Measurements from ENCODE around the gene SH3RF1. TPM values are rescaled to one million over a fixed set of nuclear protein-coding genes. Genes with fewer than 3 reads are reported as not detected.
A peak's percentile ranks its signal among the peaks of the same experiment; 100 is the strongest.
"Not testable (repeated sequence)": the region's sequence is repeated elsewhere in the genome, so short reads cannot be mapped to it uniquely, and the experiment has no call there.

Gene SH3RF1
- total RNA-seq, 1 donor from 2014 or later, result 13.6 TPM

DNA sequence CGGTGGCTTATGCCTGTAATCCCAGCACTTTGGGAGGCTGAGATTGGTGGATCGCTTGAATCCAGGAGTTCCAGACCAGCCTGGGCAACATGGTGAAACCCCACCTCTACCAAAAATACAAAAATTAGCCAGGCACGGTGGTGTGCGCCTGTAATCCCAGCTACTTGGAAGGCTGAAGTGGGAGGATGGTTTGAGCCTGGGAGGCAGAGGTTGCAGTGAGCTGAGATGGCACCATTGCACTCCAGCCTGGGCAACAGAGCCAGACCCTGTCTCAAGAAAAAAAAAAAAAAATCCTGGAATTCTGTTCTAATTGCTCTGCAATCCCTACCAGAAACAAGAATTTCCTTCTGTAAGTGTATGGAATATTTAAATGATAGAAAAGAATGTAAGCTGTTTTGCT is 67.5 kb downstream of the SH3RF1 start:
- H3K4me3 ChIP-seq (ENCODE audit: low read length in 3 of 3); H3K9ac ChIP-seq (ENCODE audit: low read depth in 1 of 3, low read length in 3 of 3); H3K27ac ChIP-seq (ENCODE audit: low read depth, low read length); H3K27me3 ChIP-seq (ENCODE audit: control insufficient read depth in 3 of 3, insufficient read depth in 3 of 3, low read length in 3 of 3); H3K4me1 ChIP-seq (ENCODE audit: control insufficient read depth in 3 of 3, insufficient read depth in 3 of 3, low read length in 3 of 3); H3K36me3 ChIP-seq (ENCODE audit: control insufficient read depth in 3 of 3, insufficient read depth in 3 of 3, low read length in 3 of 3); H3K9me3 ChIP-seq (ENCODE audit: control insufficient read depth in 3 of 3, low read length in 3 of 3): not testable (repeated sequence)

GRCh38 chr4:169202878-169203277 is 67.9 kb downstream of the SH3RF1 start:
- H3K27me3 ChIP-seq (ENCODE audit: control insufficient read depth in 3 of 3, insufficient read depth in 3 of 3, low read length in 3 of 3), result no peaks in the 10 kb centered on the region
- H3K27ac ChIP-seq (ENCODE audit: low read depth, low read length), result no peak overlapping the region
- peaks cover 0 to 4% (median 0%) of the 10 kb centered on the region in 3 donors for H3K4me1 ChIP-seq (ENCODE audit: control insufficient read depth in 3 of 3, insufficient read depth in 3 of 3, low read length in 3 of 3)

GRCh38 chr4:169202145-169202699 is 68.5 kb downstream of the SH3RF1 start:
- peaks cover 0 to 4% (median 0%) of the 10 kb centered on the region in 3 donors for H3K4me1 ChIP-seq (ENCODE audit: control insufficient read depth in 3 of 3, insufficient read depth in 3 of 3, low read length in 3 of 3)
- no peaks in the 10 kb centered on the region for H3K9me3 ChIP-seq (ENCODE audit: control insufficient read depth in 3 of 3, low read length in 3 of 3)
- H3K36me3 ChIP-seq (ENCODE audit: control insufficient read depth in 3 of 3, insufficient read depth in 3 of 3, low read length in 3 of 3), result no peaks in the 10 kb centered on the region
- H3K4me3 ChIP-seq (ENCODE audit: low read length in 3 of 3), result no peak overlapping the region
- H3K9ac ChIP-seq (ENCODE audit: low read depth in 1 of 3, low read length in 3 of 3), result no peak overlapping the region
- H3K27ac ChIP-seq (ENCODE audit: low read depth, low read length), result peak overlapping the region; percentile 34
- H3K27me3 ChIP-seq (ENCODE audit: control insufficient read depth in 3 of 3, insufficient read depth in 3 of 3, low read length in 3 of 3), result no peaks in the 10 kb centered on the region

More at GRCh38 chr4:169202878-169203277, 67.9 kb downstream of the SH3RF1 start:
- Histone ChIP-seq H3K9me3 (ENCODE audit: control insufficient read depth in 3 of 3, low read length in 3 of 3) (no peaks in the 10 kb centered on the region), H3K4me3 (ENCODE audit: low read length in 3 of 3) (no peak overlapping the region), H3K36me3 (ENCODE audit: control insufficient read depth in 3 of 3, insufficient read depth in 3 of 3, low read length in 3 of 3) (no peaks in the 10 kb centered on the region), H3K9ac (ENCODE audit: low read depth in 1 of 3, low read length in 3 of 3) (no peak overlapping the region)

DNA sequence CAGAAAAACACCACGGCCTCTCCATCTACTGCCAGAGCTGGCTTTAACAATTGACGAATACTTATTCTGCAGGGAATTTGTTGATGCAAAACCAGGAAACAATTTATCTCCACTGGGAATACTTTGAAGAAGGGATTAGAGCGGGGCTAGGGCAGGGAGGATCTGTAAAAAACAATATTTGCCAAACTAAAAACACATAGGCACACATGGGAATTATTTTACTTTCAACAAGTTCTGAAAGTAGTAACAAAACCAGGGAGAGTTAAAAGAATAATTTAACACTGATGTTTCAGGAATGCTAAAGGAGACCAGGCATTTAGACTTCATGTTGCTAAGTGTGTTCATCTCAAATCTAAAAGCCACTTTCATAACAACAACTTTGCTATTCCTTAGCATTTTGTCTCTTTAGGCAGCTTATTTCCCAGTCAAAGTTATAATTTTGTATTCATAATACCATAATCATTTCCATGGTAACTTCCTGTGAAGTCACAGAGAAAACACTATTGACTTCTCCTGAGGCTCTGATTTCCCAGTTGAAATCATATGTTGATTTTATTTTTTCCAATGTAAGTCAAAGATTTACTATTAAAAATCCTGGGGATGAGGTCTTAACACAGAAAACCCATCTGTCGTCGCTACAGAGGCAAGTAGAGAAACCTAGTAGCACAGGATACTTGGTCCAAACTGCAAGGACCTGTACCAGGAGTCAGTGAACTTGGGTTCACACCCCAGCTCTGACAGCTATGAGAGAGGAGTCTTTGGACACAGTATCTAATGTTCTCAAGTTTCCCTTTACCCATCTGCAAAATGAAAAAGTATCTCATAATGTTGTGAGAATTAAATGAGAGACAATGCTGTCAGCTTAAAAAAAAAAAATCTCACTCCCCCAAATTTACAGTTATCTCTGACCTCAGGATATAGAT is 69.3 kb downstream of the SH3RF1 start:
- Histone ChIP-seq H3K27me3 (ENCODE audit: control insufficient read depth in 3 of 3, insufficient read depth in 3 of 3, low read length in 3 of 3) (no peaks in the 10 kb centered on the region), H3K4me1 (ENCODE audit: control insufficient read depth in 3 of 3, insufficient read depth in 3 of 3, low read length in 3 of 3) (peaks cover 0 to 4% (median 0%) of the 10 kb centered on the region in 3 donors), H3K27ac (ENCODE audit: low read depth, low read length) (peak overlapping the region; percentile 34), H3K9me3 (ENCODE audit: control insufficient read depth in 3 of 3, low read length in 3 of 3) (no peaks in the 10 kb centered on the region), H3K9ac (ENCODE audit: low read depth in 1 of 3, low read length in 3 of 3) (no peak overlapping the region), H3K4me3 (ENCODE audit: low read length in 3 of 3) (no peak overlapping the region), H3K36me3 (ENCODE audit: control insufficient read depth in 3 of 3, insufficient read depth in 3 of 3, low read length in 3 of 3) (no peaks in the 10 kb centered on the region)

DNA sequence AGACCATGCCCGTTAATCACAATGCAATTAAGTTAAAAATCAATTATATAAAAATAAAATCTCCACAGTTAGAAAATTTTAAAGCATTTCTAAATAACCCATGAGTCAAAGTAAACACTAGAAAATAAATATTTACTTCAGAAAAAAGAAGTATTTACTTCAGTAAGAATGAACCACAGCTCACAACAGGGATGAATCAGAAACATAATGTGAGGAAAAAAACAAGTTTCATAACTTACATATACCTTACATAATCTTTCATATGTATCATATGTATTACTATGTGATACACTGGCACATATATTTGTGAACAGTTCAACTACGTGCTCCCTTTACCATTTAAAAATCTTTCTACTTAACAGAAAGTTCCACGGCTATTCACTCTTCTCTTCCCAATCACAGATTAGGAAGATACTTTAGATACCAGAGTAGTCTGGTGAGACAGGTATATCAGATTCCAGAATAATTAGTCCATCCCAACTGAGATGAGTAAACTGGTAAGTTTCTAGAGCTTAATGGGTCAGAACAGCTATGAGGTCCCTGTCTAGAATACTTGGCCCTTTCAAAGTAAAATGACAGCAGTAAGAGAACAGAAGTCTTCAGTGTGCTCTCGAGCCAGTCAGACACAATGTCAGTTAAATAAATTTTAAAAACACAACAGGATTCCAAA is 70.3 kb downstream of the SH3RF1 start:
- Histone ChIP-seq H3K9me3 (ENCODE audit: control insufficient read depth in 3 of 3, low read length in 3 of 3) (no peaks in the 10 kb centered on the region), H3K4me1 (ENCODE audit: control insufficient read depth in 3 of 3, insufficient read depth in 3 of 3, low read length in 3 of 3) (peaks cover 0 to 2% (median 0%) of the 10 kb centered on the region in 3 donors), H3K27ac (ENCODE audit: low read depth, low read length) (no peak overlapping the region)

GRCh38 chr4:169199184-169199583 is 71.6 kb downstream of the SH3RF1 start:
- no peak overlapping the region for H3K4me3 ChIP-seq (ENCODE audit: low read length in 3 of 3)

More for the DNA sequence above, 70.3 kb downstream of the SH3RF1 start:
- Histone ChIP-seq H3K36me3 (ENCODE audit: control insufficient read depth in 3 of 3, insufficient read depth in 3 of 3, low read length in 3 of 3) (no peaks in the 10 kb centered on the region), H3K27me3 (ENCODE audit: control insufficient read depth in 3 of 3, insufficient read depth in 3 of 3, low read length in 3 of 3) (no peaks in the 10 kb centered on the region), H3K4me3 (ENCODE audit: low read length in 3 of 3) (no peak overlapping the region), H3K9ac (ENCODE audit: low read depth in 1 of 3, low read length in 3 of 3) (no peak overlapping the region)

GRCh38 chr4:169198167-169198566 is 72.6 kb downstream of the SH3RF1 start:
- H3K4me1 ChIP-seq (ENCODE audit: control insufficient read depth in 3 of 3, insufficient read depth in 3 of 3, low read length in 3 of 3), result peaks cover 0 to 2% (median 0%) of the 10 kb centered on the region in 3 donors
- no peak overlapping the region for H3K9ac ChIP-seq (ENCODE audit: low read depth in 1 of 3, low read length in 3 of 3)
- H3K36me3 ChIP-seq (ENCODE audit: control insufficient read depth in 3 of 3, insufficient read depth in 3 of 3, low read length in 3 of 3), result no peaks in the 10 kb centered on the region
- no peak overlapping the region for H3K4me3 ChIP-seq (ENCODE audit: low read length in 3 of 3)
- no peak overlapping the region for H3K27ac ChIP-seq (ENCODE audit: low read depth, low read length)
- peaks cover 0 to 2% (median 0%) of the 10 kb centered on the region in 3 donors for H3K9me3 ChIP-seq (ENCODE audit: control insufficient read depth in 3 of 3, low read length in 3 of 3)
- H3K27me3 ChIP-seq (ENCODE audit: control insufficient read depth in 3 of 3, insufficient read depth in 3 of 3, low read length in 3 of 3), result no peaks in the 10 kb centered on the region

More at GRCh38 chr4:169199184-169199583, 71.6 kb downstream of the SH3RF1 start:
- no peaks in the 10 kb centered on the region for H3K36me3 ChIP-seq (ENCODE audit: control insufficient read depth in 3 of 3, insufficient read depth in 3 of 3, low read length in 3 of 3)
- peaks cover 0 to 2% (median 0%) of the 10 kb centered on the region in 3 donors for H3K9me3 ChIP-seq (ENCODE audit: control insufficient read depth in 3 of 3, low read length in 3 of 3)
- no peak overlapping the region for H3K27ac ChIP-seq (ENCODE audit: low read depth, low read length)
- no peaks in the 10 kb centered on the region for H3K27me3 ChIP-seq (ENCODE audit: control insufficient read depth in 3 of 3, insufficient read depth in 3 of 3, low read length in 3 of 3)
- peaks cover 0 to 2% (median 0%) of the 10 kb centered on the region in 3 donors for H3K4me1 ChIP-seq (ENCODE audit: control insufficient read depth in 3 of 3, insufficient read depth in 3 of 3, low read length in 3 of 3)
- no peak overlapping the region for H3K9ac ChIP-seq (ENCODE audit: low read depth in 1 of 3, low read length in 3 of 3)

DNA sequence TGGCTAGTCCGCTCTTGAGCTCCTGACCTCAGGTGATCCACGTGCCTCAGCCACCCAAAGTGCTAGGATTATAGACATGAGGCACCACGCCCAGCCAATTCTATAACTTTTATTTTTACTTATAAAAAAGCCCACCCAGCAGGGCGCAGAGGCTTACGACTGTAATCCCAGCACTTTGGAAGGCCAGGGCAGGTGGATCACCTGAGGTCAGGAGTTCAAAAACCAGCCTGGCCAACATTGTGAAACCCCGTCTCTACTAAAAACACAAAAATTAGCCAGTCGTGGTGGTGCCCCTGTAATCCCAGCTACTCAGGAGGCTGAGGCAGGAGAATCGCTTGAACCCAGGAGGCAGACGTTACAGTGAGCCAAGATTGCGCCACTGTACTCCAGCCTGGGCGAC is 73.5 kb downstream of the SH3RF1 start:
- H3K27ac ChIP-seq (ENCODE audit: low read depth, low read length); H3K4me1 ChIP-seq (ENCODE audit: control insufficient read depth in 3 of 3, insufficient read depth in 3 of 3, low read length in 3 of 3); H3K9ac ChIP-seq (ENCODE audit: low read depth in 1 of 3, low read length in 3 of 3); H3K27me3 ChIP-seq (ENCODE audit: control insufficient read depth in 3 of 3, insufficient read depth in 3 of 3, low read length in 3 of 3); H3K4me3 ChIP-seq (ENCODE audit: low read length in 3 of 3); H3K9me3 ChIP-seq (ENCODE audit: control insufficient read depth in 3 of 3, low read length in 3 of 3); H3K36me3 ChIP-seq (ENCODE audit: control insufficient read depth in 3 of 3, insufficient read depth in 3 of 3, low read length in 3 of 3): not testable (repeated sequence)

DNA sequence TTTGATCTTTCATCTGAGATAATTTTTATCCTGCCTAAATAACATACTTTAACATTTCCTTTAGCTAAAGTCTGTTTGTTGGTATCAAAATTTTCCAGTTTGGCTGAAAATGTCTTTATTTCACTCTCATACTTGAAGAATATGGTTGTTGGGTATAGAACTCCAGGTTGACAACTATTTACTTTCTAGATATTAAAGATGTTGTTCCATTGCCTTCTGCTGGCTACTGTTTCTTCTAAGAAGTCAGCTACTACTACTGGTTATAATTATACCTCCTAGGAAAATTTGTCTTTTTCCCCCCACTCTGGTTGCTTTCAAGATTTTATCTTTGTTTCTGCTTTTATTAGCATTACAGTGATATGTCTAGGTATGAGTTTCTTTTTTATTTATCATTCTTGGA is 75.7 kb downstream of the SH3RF1 start:
- H3K36me3 ChIP-seq (ENCODE audit: control insufficient read depth in 3 of 3, insufficient read depth in 3 of 3, low read length in 3 of 3), result no peaks in the 10 kb centered on the region
- H3K27me3 ChIP-seq (ENCODE audit: control insufficient read depth in 3 of 3, insufficient read depth in 3 of 3, low read length in 3 of 3), result no peaks in the 10 kb centered on the region
- H3K9ac ChIP-seq (ENCODE audit: low read depth in 1 of 3, low read length in 3 of 3), result no peak overlapping the region
- H3K4me1 ChIP-seq (ENCODE audit: control insufficient read depth in 3 of 3, insufficient read depth in 3 of 3, low read length in 3 of 3), result no peaks in the 10 kb centered on the region
- H3K9me3 ChIP-seq (ENCODE audit: control insufficient read depth in 3 of 3, low read length in 3 of 3), result peaks cover 0 to 2% (median 0%) of the 10 kb centered on the region in 3 donors
- H3K4me3 ChIP-seq (ENCODE audit: low read length in 3 of 3), result no peak overlapping the region
- no peak overlapping the region for H3K27ac ChIP-seq (ENCODE audit: low read depth, low read length)

GRCh38 chr4:169189968-169190367 is 80.8 kb downstream of the SH3RF1 start:
- not testable (repeated sequence) for H3K36me3 ChIP-seq (ENCODE audit: control insufficient read depth in 3 of 3, insufficient read depth in 3 of 3, low read length in 3 of 3); H3K9ac ChIP-seq (ENCODE audit: low read depth in 1 of 3, low read length in 3 of 3); H3K4me1 ChIP-seq (ENCODE audit: control insufficient read depth in 3 of 3, insufficient read depth in 3 of 3, low read length in 3 of 3); H3K4me3 ChIP-seq (ENCODE audit: low read length in 3 of 3); H3K27ac ChIP-seq (ENCODE audit: low read depth, low read length); H3K27me3 ChIP-seq (ENCODE audit: control insufficient read depth in 3 of 3, insufficient read depth in 3 of 3, low read length in 3 of 3); H3K9me3 ChIP-seq (ENCODE audit: control insufficient read depth in 3 of 3, low read length in 3 of 3)

Measured in skeletal muscle tissue (tissue), 4 donors.